Measurements from ENCODE around the gene ACER2.

ACER2 gene

GRCh38 chr9:19471737-19472648 is 63.2 kb downstream of the ACER2 start:
- TF ChIP-seq CTCF (IDR thresholded peaks at IDR 0.05) (peak; percentile 93), ZFX (IDR thresholded peaks at IDR 0.05; ENCODE audit: borderline replicate concordance) (no peak)
- no peak overlapping the region for H3K27ac ChIP-seq

GRCh38 chr9:19473605-19474004 is 64.8 kb downstream of the ACER2 start:
- TF ChIP-seq ZFX (IDR thresholded peaks at IDR 0.05; ENCODE audit: borderline replicate concordance) (no peak), CTCF (IDR thresholded peaks at IDR 0.05) (no peak)
- H3K27ac ChIP-seq: no peak overlapping the region

- H3K27ac ChIP-seq: no peak overlapping the region
- TF ChIP-seq ZFX (IDR thresholded peaks at IDR 0.05; ENCODE audit: borderline replicate concordance): no peak
- no peak for TF ChIP-seq CTCF (IDR thresholded peaks at IDR 0.05)
Observed at GRCh38 chr9:19479874-19480273, 71.1 kb downstream of the ACER2 start.

DNA sequence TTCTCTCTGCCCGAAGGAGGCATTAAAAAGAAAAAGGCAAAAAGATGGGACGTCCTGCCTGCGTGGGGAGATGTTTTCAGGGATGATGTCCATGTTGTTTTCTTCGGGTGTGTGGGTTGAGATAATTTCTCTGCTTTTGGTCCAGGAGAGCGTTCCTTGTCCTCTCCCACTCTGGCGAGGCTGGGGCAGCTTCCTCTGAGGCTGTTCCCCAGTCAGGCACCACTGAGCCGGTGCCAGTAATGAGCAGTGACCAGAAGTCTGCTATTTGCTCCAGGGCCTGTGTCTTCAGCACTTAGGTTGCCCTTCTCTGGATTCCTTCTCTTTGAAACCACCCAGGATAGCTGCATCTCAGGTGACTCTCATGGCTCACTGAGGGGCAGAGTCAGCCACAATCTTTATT is 71.5 kb downstream of the ACER2 start:
- no peak overlapping the region for H3K27ac ChIP-seq
- TF ChIP-seq CTCF (IDR thresholded peaks at IDR 0.05) (no peak), ZFX (IDR thresholded peaks at IDR 0.05; ENCODE audit: borderline replicate concordance) (no peak)

- TF ChIP-seq CTCF (IDR thresholded peaks at IDR 0.05) (no peak), ZFX (IDR thresholded peaks at IDR 0.05; ENCODE audit: borderline replicate concordance) (no peak)
- H3K27ac ChIP-seq: no peak overlapping the region
Observed at GRCh38 chr9:19481121-19481870, 72.5 kb downstream of the ACER2 start.

- TF ChIP-seq ZFX (IDR thresholded peaks at IDR 0.05; ENCODE audit: borderline replicate concordance) (no peak), CTCF (IDR thresholded peaks at IDR 0.05) (no peak)
Observed at GRCh38 chr9:19481971-19482404, 73.2 kb downstream of the ACER2 start.

GRCh38 chr9:19484699-19485098 is 75.9 kb downstream of the ACER2 start:
- TF ChIP-seq ZFX (IDR thresholded peaks at IDR 0.05; ENCODE audit: borderline replicate concordance) (no peak), CTCF (IDR thresholded peaks at IDR 0.05) (no peak)
- no peak overlapping the region for H3K27ac ChIP-seq

More at GRCh38 chr9:19481971-19482404, 73.2 kb downstream of the ACER2 start:
- no peak overlapping the region for H3K27ac ChIP-seq

Data from 22Rv1 (cell line).